ENCODE measurements around the gene ATG16L2.

ATG16L2 gene

GRCh38 chr11:72831521-72832300, 17.5 kb downstream of the ATG16L2 start:
- H3K27ac ChIP-seq, result no peak overlapping the region
- TF ChIP-seq ZFX (IDR thresholded peaks at IDR 0.05), result no peak
- TF ChIP-seq, protein P1, sequence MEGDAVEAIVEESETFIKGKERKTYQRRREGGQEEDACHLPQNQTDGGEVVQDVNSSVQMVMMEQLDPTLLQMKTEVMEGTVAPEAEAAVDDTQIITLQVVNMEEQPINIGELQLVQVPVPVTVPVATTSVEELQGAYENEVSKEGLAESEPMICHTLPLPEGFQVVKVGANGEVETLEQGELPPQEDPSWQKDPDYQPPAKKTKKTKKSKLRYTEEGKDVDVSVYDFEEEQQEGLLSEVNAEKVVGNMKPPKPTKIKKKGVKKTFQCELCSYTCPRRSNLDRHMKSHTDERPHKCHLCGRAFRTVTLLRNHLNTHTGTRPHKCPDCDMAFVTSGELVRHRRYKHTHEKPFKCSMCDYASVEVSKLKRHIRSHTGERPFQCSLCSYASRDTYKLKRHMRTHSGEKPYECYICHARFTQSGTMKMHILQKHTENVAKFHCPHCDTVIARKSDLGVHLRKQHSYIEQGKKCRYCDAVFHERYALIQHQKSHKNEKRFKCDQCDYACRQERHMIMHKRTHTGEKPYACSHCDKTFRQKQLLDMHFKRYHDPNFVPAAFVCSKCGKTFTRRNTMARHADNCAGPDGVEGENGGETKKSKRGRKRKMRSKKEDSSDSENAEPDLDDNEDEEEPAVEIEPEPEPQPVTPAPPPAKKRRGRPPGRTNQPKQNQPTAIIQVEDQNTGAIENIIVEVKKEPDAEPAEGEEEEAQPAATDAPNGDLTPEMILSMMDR (conservative IDR thresholded peaks at IDR 0.05), result peak; percentile 97

DNA sequence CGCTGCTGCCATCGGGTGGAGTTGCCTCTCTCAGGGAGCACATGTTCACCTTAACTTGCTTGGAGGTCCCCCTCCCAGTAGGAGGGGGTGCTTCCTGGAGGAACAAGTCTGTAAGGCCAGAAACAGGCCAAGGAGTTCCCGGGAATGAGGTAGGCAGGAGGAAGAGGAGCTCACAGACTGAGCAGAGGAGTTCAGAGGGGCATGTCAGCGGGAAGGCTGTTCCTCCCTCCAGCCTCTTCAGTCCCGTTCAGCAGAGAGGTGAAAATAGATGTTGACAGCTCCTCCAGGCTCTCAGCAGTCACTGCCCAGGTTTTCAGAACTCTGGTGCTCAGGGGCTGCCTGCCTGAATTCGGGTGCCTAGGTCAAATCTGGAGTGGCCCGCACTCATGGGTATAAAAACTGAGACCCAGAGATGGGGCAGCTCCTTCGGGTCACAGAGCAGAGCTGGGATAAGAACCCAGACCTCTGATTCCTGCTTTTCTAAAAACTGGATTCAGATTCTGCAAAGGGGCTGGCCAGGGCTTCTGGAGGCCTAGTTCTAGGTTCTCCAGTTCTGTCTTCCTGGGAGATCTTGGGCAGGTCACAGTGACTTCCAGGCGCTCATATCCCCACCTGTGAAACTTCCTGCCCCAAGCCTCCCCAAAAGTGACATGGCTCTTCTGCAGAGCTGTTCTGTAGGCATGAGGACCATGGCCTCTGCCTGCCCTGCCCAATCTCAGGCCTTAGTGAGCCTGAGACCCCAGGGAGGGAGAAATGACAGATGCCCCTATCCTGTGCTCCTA, 18.3 kb downstream of the ATG16L2 start:
- TF ChIP-seq, protein P1 (conservative IDR thresholded peaks at IDR 0.05), result no peak
- no peak for TF ChIP-seq ZFX (IDR thresholded peaks at IDR 0.05)
- no peak overlapping the region for H3K27ac ChIP-seq

DNA sequence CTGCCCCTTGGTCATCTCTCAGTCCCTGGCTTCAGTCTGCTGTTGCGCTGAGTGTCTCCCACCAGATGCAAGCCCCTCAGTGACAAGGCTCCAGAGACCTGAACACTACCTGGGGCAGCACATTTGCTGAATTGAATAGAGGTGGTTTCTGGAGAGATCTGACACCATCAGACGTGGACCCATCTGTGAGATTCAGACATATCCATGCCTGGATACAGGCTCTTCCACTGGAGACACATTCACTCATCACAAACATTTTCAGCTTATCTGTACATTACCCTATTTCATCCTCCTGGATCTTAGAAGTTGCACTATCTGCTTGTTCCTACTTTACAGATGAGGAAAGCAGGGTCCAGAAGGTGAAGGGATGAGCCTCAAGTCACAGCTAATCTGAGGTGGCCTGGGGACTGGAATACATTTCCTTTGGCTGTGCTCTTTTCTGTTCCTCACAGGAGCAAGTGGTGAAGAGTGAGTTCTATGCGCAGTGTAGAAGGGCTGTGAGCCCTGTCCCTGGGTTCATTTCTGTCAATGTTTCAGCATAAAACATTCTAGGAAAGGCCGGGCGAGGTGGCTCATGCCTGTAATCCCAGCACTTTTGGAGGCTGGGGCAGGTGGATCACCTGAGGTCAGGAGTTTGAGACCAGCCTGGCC, 19.0 kb downstream of the ATG16L2 start:
- no peak overlapping the region for H3K27ac ChIP-seq
- TF ChIP-seq ZFX (IDR thresholded peaks at IDR 0.05), result no peak
- TF ChIP-seq, protein P1 (conservative IDR thresholded peaks at IDR 0.05), result no peak

- TF ChIP-seq, protein P1 (conservative IDR thresholded peaks at IDR 0.05), result no peak
- no peak for TF ChIP-seq ZFX (IDR thresholded peaks at IDR 0.05)
- H3K27ac ChIP-seq, result no peak overlapping the region
Observed at GRCh38 chr11:72833811-72834493, 19.7 kb downstream of the ATG16L2 start.

GRCh38 chr11:72834905-72835304, 20.7 kb downstream of the ATG16L2 start:
- TF ChIP-seq, protein P1 (conservative IDR thresholded peaks at IDR 0.05), result no peak
- no peak for TF ChIP-seq ZFX (IDR thresholded peaks at IDR 0.05)
- H3K27ac ChIP-seq, result no peak overlapping the region

DNA sequence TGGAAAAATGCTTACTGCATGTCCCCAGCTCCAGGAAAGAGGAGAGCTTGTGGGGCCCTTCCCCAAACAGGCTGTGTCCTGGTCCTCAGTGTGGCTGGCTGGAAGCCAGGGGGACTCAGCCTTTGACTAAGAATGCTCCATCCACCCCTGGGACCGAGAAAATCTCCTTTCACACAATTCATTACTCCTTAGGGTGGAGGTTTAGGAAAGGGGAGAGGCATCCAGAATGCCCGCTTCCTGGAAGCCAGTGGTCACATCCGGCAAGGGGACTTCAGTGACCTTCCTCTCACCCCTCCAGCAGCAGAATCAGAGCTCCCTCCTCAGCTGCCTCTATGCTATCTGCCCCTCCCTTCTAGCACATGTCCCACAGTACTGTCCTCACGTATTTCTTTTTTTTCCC, 21.9 kb downstream of the ATG16L2 start:
- H3K27ac ChIP-seq, result no peak overlapping the region
- no peak for TF ChIP-seq ZFX (IDR thresholded peaks at IDR 0.05)
- TF ChIP-seq, protein P1 (conservative IDR thresholded peaks at IDR 0.05), result no peak
